K562 (cell line): ENCODE data around the gene DHODH. TPM values are rescaled to one million over a fixed set of nuclear protein-coding genes. Genes with fewer than 3 reads are reported as not detected.

Source experiments
- ATAC-seq: fragments of 200-7000 bp; cut with Tn5 transposase; 3 replicates; pipeline ENCODE4 v1.9.1; 2020; ENCODE audit warnings: moderate library complexity
- BruUV-seq: library from RNA; stranded (reverse); fragments of 400-500 nt; replicated peaks from 2 replicates; lab custom pipeline; 2021; lab: Mats Ljungman, UMichigan
- CTCF ChIA-PET: fragments of 300-600 bp; formaldehyde crosslinking; extraction: SDS; loops from one replicate; lab custom pipeline; 2021; ENCODE audit warnings: low intra/inter-chr PET ratio; lab: Yijun Ruan, JAX
- POLR2A ChIA-PET: fragments of 300-600, 350-650 bp; sonication (Branson Sonifier 250); formaldehyde crosslinking; extraction: SDS; loops from one replicate; lab custom pipeline; 2021; ENCODE audit warnings: antibody characterized with exemption, inconsistent platforms; lab: Yijun Ruan, JAX
- DNase-seq, 4 experiments: peaks; one replicate each; pipeline versions ENCODE4 v3.0.0 to v3.0.0-alpha.2; 2011 to 2018; ENCODE audit warnings: low spot score in 3 of 4, mixed read lengths in 3 of 4; ENCODE audit errors: extremely low read depth in 1 of 4
- FAIRE-seq: peaks from 2 replicates; lab custom pipeline; 2011; peaks lifted over from hg19 to GRCh38; lab: Jason Lieb, UNC
- H2AFZ ChIP-seq: 2 replicates; pipeline ENCODE4 v1.6.0; 2011; ENCODE audit warnings: low read depth, low read length, control low read depth, inconsistent platforms
- H3K27ac ChIP-seq: fragments of 200-600 bp; 3 replicates; pipeline ENCODE4 v1.8.0; 2011; ENCODE audit warnings: low read depth, mild to moderate bottlenecking, control low read depth, inconsistent platforms, low read length, moderate library complexity, mixed read lengths; ENCODE audit errors: extremely low read depth
- H3K27me3 ChIP-seq, 2 experiments: fragments of 300-600 bp in 1 of 2; 2 replicates in 1 of 2; 3 replicates in 1 of 2; pipeline versions ENCODE4 v1.6.0 to v1.8.0; 2011; ENCODE audit warnings: inconsistent platforms in 2 of 2, low read length in 2 of 2, mild to moderate bottlenecking in 1 of 2, mixed read lengths in 1 of 2, moderate library complexity in 1 of 2; ENCODE audit not compliant: control insufficient read depth in 2 of 2, insufficient read depth in 2 of 2
- H3K36me3 ChIP-seq: fragments of 300-600 bp; 3 replicates; pipeline ENCODE4 v1.8.0; 2011; ENCODE audit warnings: mild to moderate bottlenecking, low read length, inconsistent platforms; ENCODE audit not compliant: control insufficient read depth, insufficient read depth
- H3K4me1 ChIP-seq, 2 experiments: fragments of 200-600 bp in 1 of 2; replicated peaks in 1 of 2; 2 replicates in 1 of 2; 3 replicates in 1 of 2; pipeline versions ENCODE4 v1.5.1 to v1.8.0; 2011; ENCODE audit warnings: inconsistent platforms in 2 of 2, low read length in 2 of 2, mild to moderate bottlenecking in 1 of 2, mixed read lengths in 1 of 2, moderate library complexity in 1 of 2; ENCODE audit not compliant: control insufficient read depth in 2 of 2, insufficient read depth in 2 of 2
- H3K4me2 ChIP-seq: 2 replicates; pipeline ENCODE4 v1.6.1; 2011; ENCODE audit warnings: low read length, control low read depth, inconsistent platforms, mixed read lengths; ENCODE audit not compliant: insufficient read depth
- H3K4me3 ChIP-seq: fragments of 200-600 bp; sonication (generic), shearing (Covaris generic); 2 replicates; pipeline ENCODE4 v1.5.1; 2016; ENCODE audit warnings: control low read depth, inconsistent platforms
- H3K79me2 ChIP-seq: fragments of 200-600 bp; 3 replicates; pipeline ENCODE4 v1.8.0; 2011; ENCODE audit warnings: low read length, inconsistent platforms; ENCODE audit not compliant: control insufficient read depth, insufficient read depth
- H3K9ac ChIP-seq, 2 experiments: 2 replicates each; pipeline versions ENCODE4 v1.6.0 to v1.6.1; 2011; ENCODE audit warnings: low read depth in 2 of 2, low read length in 2 of 2, control low read depth in 1 of 2, inconsistent platforms in 1 of 2, mild to moderate bottlenecking in 1 of 2, mixed read lengths in 1 of 2; ENCODE audit not compliant: insufficient read depth in 1 of 2
- H3K9me1 ChIP-seq: one replicate; pipeline ENCODE4 v1.6.0; 2011; ENCODE audit warnings: inconsistent platforms, mild to moderate bottlenecking, low read length, moderate library complexity; ENCODE audit not compliant: control insufficient read depth, insufficient read depth
- H3K9me3 ChIP-seq: replicated peaks from 2 replicates; pipeline ENCODE4 v1.5.1; 2011; ENCODE audit warnings: low read depth, low read length, inconsistent platforms; ENCODE audit not compliant: control insufficient read depth, insufficient read depth
- H4K20me1 ChIP-seq: replicated peaks from 2 replicates; pipeline ENCODE4 v1.6.1; 2011; ENCODE audit warnings: low read length, inconsistent platforms, mixed read lengths; ENCODE audit not compliant: control insufficient read depth, insufficient read depth
- CCNT2 ChIP-seq: IDR thresholded peaks from 2 replicates; pipeline ENCODE4 v1.6.1; 2011; ENCODE audit warnings: borderline replicate concordance, low read depth, mild to moderate bottlenecking, moderate library complexity, mixed read lengths, low read length; ENCODE audit not compliant: insufficient read length; ENCODE audit errors: extremely low read depth
- CEBPG ChIP-seq, 3 experiments: fragments of 200-800 bp in 1 of 3; sonication (Bioruptor generic) in 1 of 3; sonication (generic) in 1 of 3; formaldehyde crosslinking in 1 of 3; IDR thresholded peaks in 2 of 3; conservative IDR thresholded peaks in 1 of 3; 2 replicates each; pipeline versions ENCODE4 v1.6.1 to v1.8.0; 2016 to 2022; ENCODE audit warnings: missing compliant biosample characterization in 2 of 3, missing genetic modification characterization in 2 of 3, mild to moderate bottlenecking in 1 of 3, missing genetic modification reagents in 1 of 3
- EGR1 ChIP-seq: fragments of 450-650 bp; conservative IDR thresholded peaks from 2 replicates; pipeline ENCODE4 v1.6.1; 2017; ENCODE audit warnings: mild to moderate bottlenecking
- EHMT2 ChIP-seq: fragments of 450-650 bp; IDR thresholded peaks from 2 replicates; pipeline ENCODE4 v1.6.1; 2018; ENCODE audit warnings: antibody characterized with exemption
- HOXB6 ChIP-seq: fragments of 250-450 bp; sonication (Bioruptor Pico); IDR thresholded peaks from 2 replicates; pipeline ENCODE4 v1.5.1; 2022; ENCODE audit warnings: mild to moderate bottlenecking, borderline replicate concordance
- NCOR1 ChIP-seq: fragments of 450-650 bp; IDR thresholded peaks from 2 replicates; pipeline ENCODE4 v1.6.1; 2016; ENCODE audit warnings: mild to moderate bottlenecking, moderate library complexity
- PML ChIP-seq: IDR thresholded peaks from 2 replicates; pipeline ENCODE4 v1.6.1; 2012; ENCODE audit warnings: low read length, inconsistent platforms
- STAT5A ChIP-seq: IDR thresholded peaks from 2 replicates; pipeline ENCODE4 v1.6.1; 2012; ENCODE audit warnings: low read length, inconsistent platforms, borderline replicate concordance
- ZNF316 ChIP-seq: fragments of 450-650 bp; IDR thresholded peaks from 2 replicates; pipeline ENCODE4 v1.6.1; 2016
- ZNF77 ChIP-seq: fragments of 250-450 bp; sonication (Bioruptor Pico); IDR thresholded peaks from 2 replicates; pipeline ENCODE4 v1.5.0; 2020
- WGBS: fragments of 100-300 bp; shearing (Covaris generic); methylation state at CpG from one replicate; pipeline ENCODE4 v1.1.6; 2016; ENCODE audit warnings: low coverage, mixed read lengths; ENCODE audit not compliant: insufficient coverage; ENCODE audit errors: missing lambda C conversion rate; 5-methylcytosine and 5-hydroxymethylcytosine counted together
- in situ Hi-C: fragments of 300-500 bp; cut with MboI; formaldehyde crosslinking; loops from 4 replicates; pipeline ENCODE4 v1.15.0; 2018; ENCODE audit warnings: inconsistent platforms, mixed read lengths
- intact Hi-C: fragments of 100-400 bp; cut with micrococcal nuclease; formaldehyde crosslinking; loops from 2 replicates; pipeline ENCODE4 v1.14.2; 2022
- polyA plus RNA-seq, 8 experiments: library from polyadenylated mRNA; depleted of rRNA in 4 of 8; stranded (reverse) in 5 of 8; unstranded in 3 of 8; fragments of >200 nt; fragmentation: Nextera tagmentation in 2 of 8; fragmentation: Illumina TruSeq in 1 of 8; extraction: Ambion mirVana in 2 of 8; extraction: Trizol in 1 of 8; gene quantifications; 2 replicates each; pipeline versions ENCODE4 v1.2.1 to v1.2.3, GENCODE V29; 2011 to 2014; ENCODE audit warnings: inconsistent platforms in 1 of 8, missing spikeins in 1 of 8
- total RNA-seq, 7 experiments: library from RNA; depleted of rRNA in 6 of 7; stranded (reverse); fragments of >200 nt in 6 of 7; fragmentation: Illumina TruSeq in 2 of 7; extraction: Trizol in 2 of 7; gene quantifications; 2 replicates each; pipeline versions ENCODE4 v1.2.1 to v1.2.3, GENCODE V29; 2011 to 2021; ENCODE audit warnings: low replicate concordance in 1 of 7
- TF ChIP-seq, protein P1 (sequence below): fragments of 250-450 bp; sonication (Bioruptor Pico); IDR thresholded peaks from 2 replicates; pipeline ENCODE4 v1.8.0; 2021; ENCODE audit warnings: mild to moderate bottlenecking, moderate library complexity
- TF ChIP-seq, protein P2 (sequence below): fragments of 150-350 bp; IDR thresholded peaks from 2 replicates; pipeline ENCODE4 v1.6.1; 2014; ENCODE audit warnings: low read depth, mild to moderate bottlenecking, low read length, borderline replicate concordance
- TF ChIP-seq, protein P3 (sequence below): fragments of 450-650 bp; formaldehyde crosslinking; IDR thresholded peaks from 2 replicates; pipeline ENCODE4 v1.4.0; 2022; ENCODE audit warnings: mild to moderate bottlenecking, moderate library complexity
- TF ChIP-seq, protein P4 (sequence below), 2 experiments: fragments of 250-450 bp in 1 of 2; fragments of 450-650 bp in 1 of 2; sonication (Bioruptor Pico) in 1 of 2; IDR thresholded peaks; 2 replicates each; pipeline versions ENCODE4 v1.6.1 to v1.8.0; 2016 to 2021; ENCODE audit warnings: mild to moderate bottlenecking in 2 of 2, moderate library complexity in 2 of 2, missing compliant biosample characterization in 1 of 2, missing genetic modification characterization in 1 of 2

The DHODH gene
- total and polyA plus RNA-seq, 9 of the 15 experiments (the other 6 are each of a cell fraction or from before 2014, with no cell fraction given), result 4.3 to 19.9 (median 12.7) TPM

DNA sequence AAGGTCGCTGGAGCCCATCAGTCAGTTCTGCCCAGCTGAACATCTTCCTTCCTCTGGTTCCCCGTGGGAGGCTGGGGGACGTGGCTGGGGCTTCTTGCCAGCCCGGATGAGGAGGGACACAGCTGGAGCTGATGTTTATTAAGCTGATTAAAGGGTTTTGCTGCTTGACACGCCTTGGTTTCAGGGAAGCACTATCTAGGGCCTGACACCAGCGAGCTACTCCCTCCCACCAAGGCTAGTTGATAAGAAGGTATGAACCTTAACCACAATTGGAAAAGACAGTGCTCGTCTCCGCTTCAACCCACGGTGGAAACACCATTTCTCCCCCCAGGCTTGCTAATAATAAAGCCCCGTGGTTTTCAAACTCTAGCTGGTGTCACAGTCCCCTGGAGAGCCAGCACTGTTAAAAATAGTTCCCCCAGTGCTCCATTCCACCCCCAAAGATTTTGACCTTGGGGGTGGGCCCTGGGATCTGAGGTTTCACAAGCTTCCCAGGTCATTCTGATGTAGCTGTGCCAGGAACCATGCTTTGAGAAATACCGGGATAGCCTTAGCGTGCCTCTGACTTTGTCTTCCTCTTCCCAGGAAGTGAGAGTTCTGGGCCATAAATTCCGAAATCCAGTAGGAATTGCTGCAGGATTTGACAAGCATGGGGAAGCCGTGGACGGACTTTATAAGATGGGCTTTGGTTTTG is 5.5 kb downstream of the DHODH start:
- H3K4me2 ChIP-seq, result peak overlapping the region; percentile 72
- FAIRE-seq, result peak; percentile 98
- H3K27me3 ChIP-seq, result no peaks in the 10 kb centered on the region
- H3K79me2 ChIP-seq, result peaks cover 13% of the 10 kb centered on the region; the same call in 2 of the 3 replicates
- ChIA-PET POLR2A (interaction anchor here (0.6 to 1.7 kb wide), 6 partner anchors 8 to 116 kb away, joined by 3 to 4 read pairs (median 4); no protein-coding TSS in a partner anchor), CTCF (no interaction called here)
- H2AFZ ChIP-seq, result peak overlapping the region; percentile 11; the same call in 1 of the 2 replicates
- peak overlapping the region; percentile 45 for H3K27ac ChIP-seq
- peaks cover 24 to 29% of the 10 kb centered on the region in 2 experiments for H3K4me1 ChIP-seq
- BruUV-seq, result no TSS peak
- H3K36me3 ChIP-seq, result peaks cover 66% of the 10 kb centered on the region
- in situ Hi-C loops (no loop called here), intact Hi-C loops (no loop called here)
- ATAC-seq, result peak; percentile 88
- no peaks in the 10 kb centered on the region for H4K20me1 ChIP-seq
- no peak overlapping the region for H3K4me3 ChIP-seq
- DNase-seq, result peak; percentile 63 to 90 (median 72)
- H3K9me1 ChIP-seq, result no peaks in the 10 kb centered on the region
- H3K9me3 ChIP-seq, result no peaks in the 10 kb centered on the region
- WGBS, result 19% methylated on average over 14 of the region's 15 CpGs
- peak overlapping the region; percentile 11 to 17; a peak in 2 of 4 replicates for H3K9ac ChIP-seq
- TF ChIP-seq EHMT2 (no peak), EGR1 (peak; percentile 22), HOXB6 (CRISPR knock-in tag) (no peak), ZNF77 (CRISPR knock-in tag) (no peak), STAT5A (peak; percentile 45; the same call in 1 of the 2 replicates), PML (peak; percentile 21; the same call in 1 of the 2 replicates), ZNF316 (0 out of 2 replicates have a peak, but pooled peaks have one; percentile 5), CEBPG (CRISPR knock-in tag; IDR thresholded peaks at IDR 0.05) (no peak), CEBPG (tag; conservative IDR thresholded peaks at IDR 0.05 in 1 of 2, IDR thresholded peaks at IDR 0.05 in 1 of 2) (no peak), CCNT2 (peak; percentile 23), NCOR1 (peak; percentile 61)
- TF ChIP-seq, protein P1, sequence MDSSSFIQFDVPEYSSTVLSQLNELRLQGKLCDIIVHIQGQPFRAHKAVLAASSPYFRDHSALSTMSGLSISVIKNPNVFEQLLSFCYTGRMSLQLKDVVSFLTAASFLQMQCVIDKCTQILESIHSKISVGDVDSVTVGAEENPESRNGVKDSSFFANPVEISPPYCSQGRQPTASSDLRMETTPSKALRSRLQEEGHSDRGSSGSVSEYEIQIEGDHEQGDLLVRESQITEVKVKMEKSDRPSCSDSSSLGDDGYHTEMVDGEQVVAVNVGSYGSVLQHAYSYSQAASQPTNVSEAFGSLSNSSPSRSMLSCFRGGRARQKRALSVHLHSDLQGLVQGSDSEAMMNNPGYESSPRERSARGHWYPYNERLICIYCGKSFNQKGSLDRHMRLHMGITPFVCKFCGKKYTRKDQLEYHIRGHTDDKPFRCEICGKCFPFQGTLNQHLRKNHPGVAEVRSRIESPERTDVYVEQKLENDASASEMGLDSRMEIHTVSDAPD (CRISPR knock-in tag), result no peak
- TF ChIP-seq, protein P2, sequence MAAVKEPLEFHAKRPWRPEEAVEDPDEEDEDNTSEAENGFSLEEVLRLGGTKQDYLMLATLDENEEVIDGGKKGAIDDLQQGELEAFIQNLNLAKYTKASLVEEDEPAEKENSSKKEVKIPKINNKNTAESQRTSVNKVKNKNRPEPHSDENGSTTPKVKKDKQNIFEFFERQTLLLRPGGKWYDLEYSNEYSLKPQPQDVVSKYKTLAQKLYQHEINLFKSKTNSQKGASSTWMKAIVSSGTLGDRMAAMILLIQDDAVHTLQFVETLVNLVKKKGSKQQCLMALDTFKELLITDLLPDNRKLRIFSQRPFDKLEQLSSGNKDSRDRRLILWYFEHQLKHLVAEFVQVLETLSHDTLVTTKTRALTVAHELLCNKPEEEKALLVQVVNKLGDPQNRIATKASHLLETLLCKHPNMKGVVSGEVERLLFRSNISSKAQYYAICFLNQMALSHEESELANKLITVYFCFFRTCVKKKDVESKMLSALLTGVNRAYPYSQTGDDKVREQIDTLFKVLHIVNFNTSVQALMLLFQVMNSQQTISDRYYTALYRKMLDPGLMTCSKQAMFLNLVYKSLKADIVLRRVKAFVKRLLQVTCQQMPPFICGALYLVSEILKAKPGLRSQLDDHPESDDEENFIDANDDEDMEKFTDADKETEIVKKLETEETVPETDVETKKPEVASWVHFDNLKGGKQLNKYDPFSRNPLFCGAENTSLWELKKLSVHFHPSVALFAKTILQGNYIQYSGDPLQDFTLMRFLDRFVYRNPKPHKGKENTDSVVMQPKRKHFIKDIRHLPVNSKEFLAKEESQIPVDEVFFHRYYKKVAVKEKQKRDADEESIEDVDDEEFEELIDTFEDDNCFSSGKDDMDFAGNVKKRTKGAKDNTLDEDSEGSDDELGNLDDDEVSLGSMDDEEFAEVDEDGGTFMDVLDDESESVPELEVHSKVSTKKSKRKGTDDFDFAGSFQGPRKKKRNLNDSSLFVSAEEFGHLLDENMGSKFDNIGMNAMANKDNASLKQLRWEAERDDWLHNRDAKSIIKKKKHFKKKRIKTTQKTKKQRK, result no peak
- TF ChIP-seq, protein P3, sequence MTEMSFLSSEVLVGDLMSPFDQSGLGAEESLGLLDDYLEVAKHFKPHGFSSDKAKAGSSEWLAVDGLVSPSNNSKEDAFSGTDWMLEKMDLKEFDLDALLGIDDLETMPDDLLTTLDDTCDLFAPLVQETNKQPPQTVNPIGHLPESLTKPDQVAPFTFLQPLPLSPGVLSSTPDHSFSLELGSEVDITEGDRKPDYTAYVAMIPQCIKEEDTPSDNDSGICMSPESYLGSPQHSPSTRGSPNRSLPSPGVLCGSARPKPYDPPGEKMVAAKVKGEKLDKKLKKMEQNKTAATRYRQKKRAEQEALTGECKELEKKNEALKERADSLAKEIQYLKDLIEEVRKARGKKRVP (CRISPR knock-in tag), result no peak
- TF ChIP-seq, protein P4, sequence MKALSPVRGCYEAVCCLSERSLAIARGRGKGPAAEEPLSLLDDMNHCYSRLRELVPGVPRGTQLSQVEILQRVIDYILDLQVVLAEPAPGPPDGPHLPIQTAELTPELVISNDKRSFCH (CRISPR knock-in tag; IDR thresholded peaks at IDR 0.05), result no peak
- TF ChIP-seq, protein P4 (tag; IDR thresholded peaks at IDR 0.05), result no peak
